Activated CD8-positive, alpha-beta T cell treated with anti-CD3 and anti-CD28 coated beads, Interleukin-2, amount 10 ng/mL, durations not matched to agents 7 days and 5 days (primary cell): Measurements from ENCODE around the gene TBL1XR1. TPM values are rescaled to one million over a fixed set of nuclear protein-coding genes. Genes with fewer than 3 reads are reported as not detected.
"Not testable (repeated sequence)": the region's sequence is repeated elsewhere in the genome, so short reads cannot be mapped to it uniquely, and the experiment has no call there.

ENCODE experiments used
- ATAC-seq: fragments of 150-1000 bp; cut with Tn5 transposase; one replicate; pipeline ENCODE4 v1.10.0; 2021; ENCODE audit warnings: moderate library complexity
- CTCF ChIA-PET: fragments of 350-600 bp; sonication (Branson Sonifier 250); formaldehyde crosslinking; loops from one replicate; lab custom pipeline; 2021; ENCODE audit warnings: antibody characterized with exemption; lab: Charles Lee
- POLR2A ChIA-PET: fragments of 350-600 bp; sonication (Branson Sonifier 250); formaldehyde crosslinking; loops from one replicate; lab custom pipeline; 2021; ENCODE audit warnings: antibody characterized with exemption; lab: Charles Lee
- DNase-seq: peaks from one replicate; pipeline ENCODE4 v3.0.0-alpha.2; 2020
- H3K27ac Mint-ChIP-seq: one replicate; pipeline ENCODE4 v1.8.0; 2021; ENCODE audit warnings: mild to moderate bottlenecking, mixed read lengths
- H3K27me3 Mint-ChIP-seq: one replicate; pipeline ENCODE4 v1.8.0; 2021; ENCODE audit warnings: low read depth, mixed read lengths
- H3K36me3 Mint-ChIP-seq: one replicate; pipeline ENCODE4 v1.8.0; 2021; ENCODE audit warnings: low read depth, mixed read lengths
- H3K4me1 Mint-ChIP-seq: one replicate; pipeline ENCODE4 v1.8.0; 2021; ENCODE audit warnings: low read depth, mixed read lengths
- H3K4me3 Mint-ChIP-seq: one replicate; pipeline ENCODE4 v1.8.0; 2021; ENCODE audit warnings: mild to moderate bottlenecking, mixed read lengths
- H3K9me3 Mint-ChIP-seq: one replicate; pipeline ENCODE4 v1.8.0; 2022; ENCODE audit warnings: mixed read lengths; ENCODE audit not compliant: insufficient read depth
- total RNA-seq, 2 experiments: library from RNA; stranded (reverse); gene quantifications; one replicate each; pipeline ENCODE4 v1.2.3, GENCODE V29; 2021

Gene TBL1XR1
- total RNA-seq, 2 experiments from 2014 or later = 165 to 166 TPM

GRCh38 chr3:177206936-177207335, 9.7 kb upstream of the TBL1XR1 start:
- H3K27me3 Mint-ChIP-seq = no peaks in the 10 kb centered on the region
- H3K4me3 Mint-ChIP-seq = no peak overlapping the region
- H3K4me1 Mint-ChIP-seq = peaks cover 26% of the 10 kb centered on the region
- H3K9me3 Mint-ChIP-seq = no peaks in the 10 kb centered on the region
- peaks cover 7% of the 10 kb centered on the region for H3K36me3 Mint-ChIP-seq
- CTCF ChIA-PET = no interaction called here
- ATAC-seq (no peak), DNase-seq (no peak)
- POLR2A ChIA-PET = no interaction called here
- H3K27ac Mint-ChIP-seq = no peak overlapping the region

- H3K9me3 Mint-ChIP-seq = no peaks in the 10 kb centered on the region
- DNase-seq = no peak
- ATAC-seq = no peak
- peaks cover 7% of the 10 kb centered on the region for H3K36me3 Mint-ChIP-seq
- ChIA-PET POLR2A (no interaction called here), CTCF (interaction anchor here (1.2 to 1.6 kb wide), 2 partner anchors 11 to 156 kb away, joined by 5 read pairs; no protein-coding TSS in a partner anchor)
- no peak overlapping the region for H3K4me3 Mint-ChIP-seq
- no peak overlapping the region for H3K27ac Mint-ChIP-seq
- H3K4me1 Mint-ChIP-seq = peaks cover 51% of the 10 kb centered on the region
- no peaks in the 10 kb centered on the region for H3K27me3 Mint-ChIP-seq
These were observed 6.6 kb upstream of the TBL1XR1 start for GRCh38 chr3:177203689-177204395.

- peaks cover 59% of the 10 kb centered on the region for H3K4me1 Mint-ChIP-seq
- peak overlapping the region; percentile 95 for H3K27ac Mint-ChIP-seq
- not testable (repeated sequence) for H3K36me3 Mint-ChIP-seq, ATAC-seq, H3K27me3 Mint-ChIP-seq, H3K9me3 Mint-ChIP-seq, DNase-seq
- ChIA-PET POLR2A (interaction anchor here (0.8 to 1.0 kb wide), 3 partner anchors 156 to 333 kb away, joined by 3 to 4 read pairs (median 4); no protein-coding TSS in a partner anchor), CTCF (interaction anchor here (1.2 to 1.6 kb wide), 2 partner anchors 12 to 156 kb away, joined by 5 read pairs; no protein-coding TSS in a partner anchor)
- H3K4me3 Mint-ChIP-seq = peak overlapping the region; percentile 18
These were observed 5.7 kb upstream of the TBL1XR1 start for GRCh38 chr3:177203016-177203415.

- peak; percentile 80 for DNase-seq
- peak overlapping the region; percentile 95 for H3K27ac Mint-ChIP-seq
- H3K9me3 Mint-ChIP-seq = no peaks in the 10 kb centered on the region
- H3K4me3 Mint-ChIP-seq = peak overlapping the region; percentile 67
- peaks cover 58% of the 10 kb centered on the region for H3K4me1 Mint-ChIP-seq
- ChIA-PET CTCF (interaction anchor here (1.6 kb wide), 1 partner anchor 151 kb away, joined by 4 read pairs; no protein-coding TSS in a partner anchor), POLR2A (interaction anchor here (0.7 to 1.9 kb wide), 5 partner anchors 14 to 157 kb away, joined by 3 to 19 read pairs (median 4); no protein-coding TSS in a partner anchor)
- peak; percentile 61 for ATAC-seq
- H3K36me3 Mint-ChIP-seq = peaks cover 7% of the 10 kb centered on the region
- no peaks in the 10 kb centered on the region for H3K27me3 Mint-ChIP-seq
These were observed 4.6 kb upstream of the TBL1XR1 start for GRCh38 chr3:177201700-177202397.

GRCh38 chr3:177199206-177199760, 2.0 kb upstream of the TBL1XR1 start:
- H3K27me3 Mint-ChIP-seq = no peaks in the 10 kb centered on the region
- no peaks in the 10 kb centered on the region for H3K9me3 Mint-ChIP-seq
- CTCF ChIA-PET = interaction anchor here (0.6 to 5.7 kb wide), 4 partner anchors 13 to 260 kb away, joined by 3 to 57 read pairs (median 8); no protein-coding TSS in a partner anchor
- H3K36me3 Mint-ChIP-seq = peaks cover 27% of the 10 kb centered on the region
- peak overlapping the region; percentile 85 for H3K27ac Mint-ChIP-seq
- peak overlapping the region; percentile 69 for H3K4me3 Mint-ChIP-seq
- ATAC-seq (no peak), DNase-seq (peak; percentile 43)
- peaks cover 61% of the 10 kb centered on the region for H3K4me1 Mint-ChIP-seq
- POLR2A ChIA-PET = interaction anchor here (0.6 to 6.5 kb wide), 9 partner anchors 11 to 954 kb away, joined by 3 to 172 read pairs (median 5); no protein-coding TSS in a partner anchor

- Mint-ChIP-seq H3K9me3 (no peaks in the 10 kb centered on the region), H3K4me1 (peaks cover 66% of the 10 kb centered on the region), H3K27me3 (no peaks in the 10 kb centered on the region), H3K36me3 (peaks cover 32% of the 10 kb centered on the region), H3K4me3 (peak overlapping the region; percentile 69), H3K27ac (peak overlapping the region; percentile 85)
- ChIA-PET CTCF (interaction anchor here (0.9 to 5.7 kb wide), 10 partner anchors 14 to 1188 kb away, joined by 3 to 57 read pairs (median 5); no protein-coding TSS in a partner anchor), POLR2A (interaction anchor here (0.6 to 6.5 kb wide), 20 partner anchors 15 to 481 kb away, joined by 3 to 172 read pairs (median 4); no protein-coding TSS in a partner anchor)
- peak; percentile 38 for ATAC-seq
- DNase-seq = no peak
These were observed 612 bp upstream of the TBL1XR1 start for GRCh38 chr3:177197727-177198460.

GRCh38 chr3:177196456-177197040, 734 bp downstream of the TBL1XR1 start:
- peak; percentile 3 for ATAC-seq
- CTCF ChIA-PET = interaction anchor here (0.9 to 5.7 kb wide), 5 partner anchors 37 to 167 kb away, joined by 3 to 57 read pairs (median 6); no protein-coding TSS in a partner anchor
- POLR2A ChIA-PET = interaction anchor here (0.6 to 6.5 kb wide), 13 partner anchors 51 to 366 kb away, joined by 3 to 172 read pairs (median 4); no protein-coding TSS in a partner anchor
- Mint-ChIP-seq H3K27me3 (no peaks in the 10 kb centered on the region), H3K27ac (peak overlapping the region; percentile 99), H3K36me3 (peaks cover 43% of the 10 kb centered on the region), H3K4me1 (peaks cover 63% of the 10 kb centered on the region), H3K4me3 (peak overlapping the region; percentile 98), H3K9me3 (no peaks in the 10 kb centered on the region)
- DNase-seq = peak; percentile 61

- ATAC-seq (peak; percentile 1), DNase-seq (peak; percentile 46)
- CTCF ChIA-PET = interaction anchor here (0.9 to 5.7 kb wide), 5 partner anchors 37 to 168 kb away, joined by 3 to 57 read pairs (median 6); no protein-coding TSS in a partner anchor
- POLR2A ChIA-PET = interaction anchor here (0.6 to 6.5 kb wide), 12 partner anchors 32 to 366 kb away, joined by 3 to 172 read pairs (median 4); no protein-coding TSS in a partner anchor
- Mint-ChIP-seq H3K27ac (peak overlapping the region; percentile 99), H3K4me1 (peaks cover 66% of the 10 kb centered on the region), H3K4me3 (peak overlapping the region; percentile 98), H3K36me3 (peaks cover 47% of the 10 kb centered on the region), H3K27me3 (no peaks in the 10 kb centered on the region), H3K9me3 (no peaks in the 10 kb centered on the region)
These were observed 1.2 kb downstream of the TBL1XR1 start for GRCh38 chr3:177196008-177196455.

- Mint-ChIP-seq H3K27ac (peak overlapping the region; percentile 99), H3K27me3 (no peaks in the 10 kb centered on the region), H3K9me3 (no peaks in the 10 kb centered on the region), H3K4me1 (peaks cover 66% of the 10 kb centered on the region), H3K36me3 (peaks cover 53% of the 10 kb centered on the region), H3K4me3 (peak overlapping the region; percentile 98)
- POLR2A ChIA-PET = interaction anchor here (0.6 to 6.5 kb wide), 11 partner anchors 11 to 237 kb away, joined by 3 to 172 read pairs (median 4); no protein-coding TSS in a partner anchor
- peak; percentile 38 for DNase-seq
- CTCF ChIA-PET = interaction anchor here (1.1 to 5.7 kb wide), 5 partner anchors 36 to 164 kb away, joined by 3 to 57 read pairs (median 8); no protein-coding TSS in a partner anchor
- no peak for ATAC-seq
These were observed 1.9 kb downstream of the TBL1XR1 start for GRCh38 chr3:177195242-177195991.
